Esophagus muscularis mucosa (tissue), 3 donors: ENCODE measurements around the gene ATP10B.

Experiments
- CTCF ChIP-seq, 3 experiments: fragments of 200-600 bp in 2 of 3; fragments of 450-650 bp in 1 of 3; sonication (generic) in 2 of 3; IDR thresholded peaks; one replicate each; pipeline ENCODE4 v1.5.1; 2017 to 2019; ENCODE audit warnings: antibody characterized with exemption in 3 of 3, mild to moderate bottlenecking in 2 of 3, moderate library complexity in 1 of 3
- POLR2A ChIP-seq: fragments of 450-650 bp; IDR thresholded peaks from one replicate; pipeline ENCODE4 v1.6.1; 2017; ENCODE audit warnings: antibody characterized with exemption, moderate library complexity, mild to moderate bottlenecking, low read depth

GRCh38 chr5:160901656-160902055, 49.6 kb upstream of the ATP10B start:
- no peak for TF ChIP-seq CTCF (IDR thresholded peaks at IDR 0.05)
- TF ChIP-seq POLR2A: no peak
